HEK293T (cell line): ENCODE results near the gene APBA2.

Experiments
- CTBP1 ChIP-seq: fragments of 450-650 bp; IDR thresholded peaks from 2 replicates; pipeline ENCODE4 v1.6.1; 2016; ENCODE audit warnings: borderline replicate concordance
- FOXK2 ChIP-seq: fragments of 450-650 bp; IDR thresholded peaks from 2 replicates; pipeline ENCODE4 v1.6.1; 2016; ENCODE audit warnings: mild to moderate bottlenecking
- LEF1 ChIP-seq: fragments of 450-650 bp; IDR thresholded peaks from 2 replicates; pipeline ENCODE4 v1.6.1; 2017; ENCODE audit warnings: mild to moderate bottlenecking, borderline replicate concordance
- SP1 ChIP-seq: fragments of 450-650 bp; IDR thresholded peaks from 2 replicates; pipeline ENCODE4 v1.6.1; 2017
- TARDBP ChIP-seq: fragments of 450-650 bp; IDR thresholded peaks from 2 replicates; pipeline ENCODE4 v1.6.1; 2016

GRCh38 chr15:29032751-29033150 is 147.0 kb downstream of the APBA2 start:
- TF ChIP-seq LEF1 (no peak), FOXK2 (no peak), SP1 (no peak), TARDBP (no peak), CTBP1 (no peak)
